Muscle layer of duodenum (tissue), 2 donors: Measurements from ENCODE around the gene DNM3.

Experiments used
- H3K27ac ChIP-seq: one replicate; pipeline ENCODE4 v1.7.0; 2013; ENCODE audit warnings: mild to moderate bottlenecking, low read length
- H3K27me3 ChIP-seq: one replicate; pipeline ENCODE4 v1.7.0; 2013; ENCODE audit warnings: low read depth, mild to moderate bottlenecking, control low read depth, low read length
- H3K36me3 ChIP-seq, 2 donors: one replicate each; pipeline ENCODE4 v1.7.0; 2013; ENCODE audit warnings: low read length in 2 of 2, control low read depth in 1 of 2, mild to moderate bottlenecking in 1 of 2; ENCODE audit not compliant: insufficient read depth in 2 of 2, control insufficient read depth in 1 of 2
- H3K4me1 ChIP-seq, 2 donors: one replicate each; pipeline ENCODE4 v1.7.0; 2013; ENCODE audit warnings: low read length in 2 of 2, mild to moderate bottlenecking in 2 of 2, control low read depth in 1 of 2, moderate library complexity in 1 of 2; ENCODE audit not compliant: insufficient read depth in 2 of 2, control insufficient read depth in 1 of 2
- H3K4me3 ChIP-seq, 2 donors: one replicate each; pipeline ENCODE4 v1.7.0; 2013; ENCODE audit warnings: low read length in 2 of 2, low read depth in 1 of 2, mild to moderate bottlenecking in 1 of 2
- H3K9me3 ChIP-seq, 2 donors: one replicate each; pipeline ENCODE4 v1.7.0; 2013; ENCODE audit warnings: low read length in 2 of 2, control low read depth in 1 of 2, mild to moderate bottlenecking in 1 of 2; ENCODE audit not compliant: control insufficient read depth in 1 of 2
- donor health status: healthy.

Gene DNM3

GRCh38 chr1:172117800-172118199 is 276.5 kb downstream of the DNM3 start:
- H3K36me3 ChIP-seq = no peaks in the 10 kb centered on the region
- H3K27me3 ChIP-seq = no peaks in the 10 kb centered on the region
- H3K4me1 ChIP-seq = no peaks in the 10 kb centered on the region
- H3K27ac ChIP-seq = no peak overlapping the region
- H3K9me3 ChIP-seq = no peaks in the 10 kb centered on the region
- no peak overlapping the region for H3K4me3 ChIP-seq

- Histone ChIP-seq H3K9me3 (no peaks in the 10 kb centered on the region), H3K4me3 (no peak overlapping the region), H3K4me1 (no peaks in the 10 kb centered on the region), H3K36me3 (no peaks in the 10 kb centered on the region), H3K27ac (no peak overlapping the region), H3K27me3 (no peaks in the 10 kb centered on the region)
Measured at GRCh38 chr1:172118618-172119017, 277.3 kb downstream of the DNM3 start.

- no peaks in the 10 kb centered on the region for H3K4me1 ChIP-seq
- no peaks in the 10 kb centered on the region for H3K27me3 ChIP-seq
- no peaks in the 10 kb centered on the region for H3K36me3 ChIP-seq
- H3K9me3 ChIP-seq = no peaks in the 10 kb centered on the region
- no peak overlapping the region for H3K27ac ChIP-seq
- no peak overlapping the region for H3K4me3 ChIP-seq
Measured at GRCh38 chr1:172119184-172119583, 277.9 kb downstream of the DNM3 start.

- no peaks in the 10 kb centered on the region for H3K9me3 ChIP-seq
- H3K27me3 ChIP-seq = no peaks in the 10 kb centered on the region
- H3K4me1 ChIP-seq = no peaks in the 10 kb centered on the region
- H3K4me3 ChIP-seq = no peak overlapping the region
- no peaks in the 10 kb centered on the region for H3K36me3 ChIP-seq
- no peak overlapping the region for H3K27ac ChIP-seq
Measured at GRCh38 chr1:172120381-172120780, 279.1 kb downstream of the DNM3 start.

- H3K9me3 ChIP-seq = no peaks in the 10 kb centered on the region
- H3K36me3 ChIP-seq = no peaks in the 10 kb centered on the region
- no peak overlapping the region for H3K4me3 ChIP-seq
- H3K27ac ChIP-seq = no peak overlapping the region
- H3K4me1 ChIP-seq = no peaks in the 10 kb centered on the region
- H3K27me3 ChIP-seq = no peaks in the 10 kb centered on the region
Measured at GRCh38 chr1:172121081-172121717, 279.9 kb downstream of the DNM3 start.

GRCh38 chr1:172122381-172122780 is 281.1 kb downstream of the DNM3 start:
- Histone ChIP-seq H3K9me3 (no peaks in the 10 kb centered on the region), H3K27me3 (no peaks in the 10 kb centered on the region), H3K4me3 (no peak overlapping the region), H3K4me1 (no peaks in the 10 kb centered on the region), H3K36me3 (no peaks in the 10 kb centered on the region), H3K27ac (no peak overlapping the region)

- H3K4me3 ChIP-seq = no peak overlapping the region
- H3K27ac ChIP-seq = no peak overlapping the region
- no peaks in the 10 kb centered on the region for H3K9me3 ChIP-seq
- no peaks in the 10 kb centered on the region for H3K27me3 ChIP-seq
- no peaks in the 10 kb centered on the region for H3K4me1 ChIP-seq
- H3K36me3 ChIP-seq = no peaks in the 10 kb centered on the region
Measured at GRCh38 chr1:172125250-172125649, 284.0 kb downstream of the DNM3 start.

- H3K4me3 ChIP-seq = no peak overlapping the region
- H3K4me1 ChIP-seq = no peaks in the 10 kb centered on the region
- no peaks in the 10 kb centered on the region for H3K27me3 ChIP-seq
- no peaks in the 10 kb centered on the region for H3K36me3 ChIP-seq
- no peak overlapping the region for H3K27ac ChIP-seq
- H3K9me3 ChIP-seq = no peaks in the 10 kb centered on the region
Measured at GRCh38 chr1:172125812-172126430, 284.6 kb downstream of the DNM3 start.

GRCh38 chr1:172132836-172133235 is 291.5 kb downstream of the DNM3 start:
- Histone ChIP-seq H3K9me3 (no peaks in the 10 kb centered on the region), H3K36me3 (peaks cover 0 to 3% of the 10 kb centered on the region in 2 donors), H3K4me3 (no peak overlapping the region), H3K27ac (no peak overlapping the region), H3K27me3 (no peaks in the 10 kb centered on the region), H3K4me1 (no peaks in the 10 kb centered on the region)

GRCh38 chr1:172134087-172134731 is 292.9 kb downstream of the DNM3 start:
- no peak overlapping the region for H3K27ac ChIP-seq
- H3K36me3 ChIP-seq = peaks cover 0 to 3% of the 10 kb centered on the region in 2 donors
- no peak overlapping the region for H3K4me3 ChIP-seq

GRCh38 chr1:172135076-172135672 is 293.9 kb downstream of the DNM3 start:
- Histone ChIP-seq H3K4me1 (no peaks in the 10 kb centered on the region), H3K4me3 (no peak overlapping the region), H3K9me3 (no peaks in the 10 kb centered on the region), H3K36me3 (peaks cover 0 to 3% of the 10 kb centered on the region in 2 donors), H3K27ac (no peak overlapping the region), H3K27me3 (no peaks in the 10 kb centered on the region)

More at GRCh38 chr1:172134087-172134731, 292.9 kb downstream of the DNM3 start:
- no peaks in the 10 kb centered on the region for H3K9me3 ChIP-seq
- no peaks in the 10 kb centered on the region for H3K27me3 ChIP-seq
- no peaks in the 10 kb centered on the region for H3K4me1 ChIP-seq
